Measurements from ENCODE around the gene PHLDB3.
"Not testable (repeated sequence)": the region's sequence is repeated elsewhere in the genome, so short reads cannot be mapped to it uniquely, and the experiment has no call there.

PHLDB3 gene

GRCh38 chr19:43526884-43527859, 22.6 kb upstream of the PHLDB3 start, which contains the start of gene ETHE1:
Gene ETHE1, minus strand, starts transcription at chr19:43527201. Its CDS starts 24 bp downstream, at chr19:43527177.
- peak; percentile 89 for DNase-seq

- peak; percentile 72 for DNase-seq
Observed at GRCh38 chr19:43525836-43526771, 21.6 kb upstream of the PHLDB3 start.

- DNase-seq = peak; percentile 83
Observed at GRCh38 chr19:43524922-43525835, 20.6 kb upstream of the PHLDB3 start.

GRCh38 chr19:43523696-43524095, 19.1 kb upstream of the PHLDB3 start:
- not testable (repeated sequence) for DNase-seq

GRCh38 chr19:43522929-43523328, 18.4 kb upstream of the PHLDB3 start:
- DNase-seq = no peak

GRCh38 chr19:43519436-43520088, 15.0 kb upstream of the PHLDB3 start:
- peak; percentile 94 for DNase-seq

- peak; percentile 79 for DNase-seq
Observed at GRCh38 chr19:43518051-43518450, 13.5 kb upstream of the PHLDB3 start.

GRCh38 chr19:43512399-43512798, 7.9 kb upstream of the PHLDB3 start:
- not testable (repeated sequence) for DNase-seq

- no peak for DNase-seq
Observed at GRCh38 chr19:43511324-43511723, 6.8 kb upstream of the PHLDB3 start.

- DNase-seq = no peak
Observed at GRCh38 chr19:43510713-43511112, 6.2 kb upstream of the PHLDB3 start.

- DNase-seq = no peak
Observed at GRCh38 chr19:43507880-43508279, 3.3 kb upstream of the PHLDB3 start.

- no peak for DNase-seq
Observed at GRCh38 chr19:43506629-43507028, 2.1 kb upstream of the PHLDB3 start.

- DNase-seq = no peak
Observed at GRCh38 chr19:43505941-43506340, 1.4 kb upstream of the PHLDB3 start.

GRCh38 chr19:43505186-43505456, 575 bp upstream of the PHLDB3 start:
- no peak for DNase-seq

GRCh38 chr19:43503501-43504425, 783 bp downstream of the PHLDB3 start:
- peak; percentile 97 for DNase-seq

- DNase-seq = no peak
Observed at GRCh38 chr19:43502419-43502976, 2.0 kb downstream of the PHLDB3 start.

- DNase-seq = peak; percentile 64
Observed at GRCh38 chr19:43501661-43502418, 2.7 kb downstream of the PHLDB3 start.

- no peak for DNase-seq
Observed at GRCh38 chr19:43499042-43499441, 5.5 kb downstream of the PHLDB3 start.

- DNase-seq = no peak
Observed at GRCh38 chr19:43498233-43498842, 6.2 kb downstream of the PHLDB3 start.

Data from islet precursor cell (in vitro differentiated cells).